ENCODE results near the gene UBE2E2.

GRCh38 chr3:23629181-23629894 lies 426.2 kb downstream of the UBE2E2 start:
- TF ChIP-seq EZH2phosphoT487 (IDR thresholded peaks at IDR 0.05; ENCODE audit: insufficient read depth, low read depth) (no peak), EZH2 (IDR thresholded peaks at IDR 0.05; ENCODE audit: insufficient read depth, poor library complexity, severe bottlenecking) (no peak)
